NT2/D1 (cell line): ENCODE data around the gene ABCC8.

Experiments
- SUZ12 ChIP-seq: IDR thresholded peaks from 2 replicates; pipeline ENCODE4 v1.6.1; 2011; ENCODE audit not compliant: insufficient read length, insufficient read depth; ENCODE audit errors: extremely low read depth
- YY1 ChIP-seq: IDR thresholded peaks from 2 replicates; pipeline ENCODE4 v1.6.1; 2011; ENCODE audit not compliant: insufficient read length, insufficient read depth

DNA sequence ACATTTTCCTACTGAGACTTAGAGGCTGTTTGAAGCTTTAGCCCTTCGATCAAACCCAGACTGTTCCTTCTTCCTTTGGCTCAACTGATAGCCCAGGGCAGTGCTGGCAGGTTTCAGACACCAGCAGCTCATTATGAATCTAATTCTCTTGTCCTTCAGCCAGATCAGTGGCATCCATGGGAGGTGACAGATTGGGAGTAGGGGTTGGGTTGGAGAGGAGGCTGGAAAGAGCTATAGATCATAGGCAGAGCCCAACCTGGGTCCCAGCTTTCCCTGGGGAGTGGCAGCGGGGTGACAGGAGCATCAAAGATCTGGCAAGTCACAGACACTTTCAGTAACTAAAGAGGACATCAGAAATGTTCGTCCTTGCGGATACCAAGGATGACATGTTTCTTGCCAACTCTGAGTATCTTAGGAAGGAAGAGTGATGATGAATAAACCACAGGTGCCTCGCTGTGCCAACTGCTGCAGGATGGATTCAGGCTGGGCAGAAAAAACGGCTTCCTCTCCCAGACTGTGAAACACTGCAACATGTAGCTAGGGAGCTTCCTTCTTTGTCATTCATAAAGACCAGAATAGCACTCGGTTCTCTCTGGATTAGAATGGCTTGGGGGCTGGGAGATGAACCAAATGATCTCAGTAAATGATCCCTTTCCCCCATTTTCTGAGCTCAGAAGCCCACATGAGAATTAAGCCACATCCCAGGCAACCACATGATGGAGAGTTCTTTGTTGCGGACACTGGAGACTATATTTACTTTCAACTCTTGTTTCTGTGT is 19.1 kb downstream of the ABCC8 start:
- TF ChIP-seq YY1 (no peak), SUZ12 (no peak)
